BLaER1 treated with 17β-estradiol and CSF1 and Interleukin-3, amounts not matched to agents 10 nM and 100 nM (cell line): Measurements from ENCODE around the gene NEIL1.
"Not testable (repeated sequence)": the region's sequence is repeated elsewhere in the genome, so short reads cannot be mapped to it uniquely, and the experiment has no call there.

ENCODE experiments used
- H3K27ac ChIP-seq, 11 experiments: shearing (Covaris generic); formaldehyde crosslinking; 2 replicates each; pipeline ENCODE4 v1.8.1; 2022
- H3K27me3 ChIP-seq, 11 experiments: shearing (Covaris generic); formaldehyde crosslinking; 2 replicates each; pipeline ENCODE4 v1.8.1; 2022
- H3K36me3 ChIP-seq, 11 experiments: shearing (Covaris generic); formaldehyde crosslinking; 2 replicates each; pipeline ENCODE4 v1.8.1; 2022
- H3K4me1 ChIP-seq, 10 experiments: shearing (Covaris generic); formaldehyde crosslinking; 2 replicates each; pipeline ENCODE4 v1.8.1; 2022
- H3K4me2 ChIP-seq, 11 experiments: shearing (Covaris generic); formaldehyde crosslinking; 2 replicates each; pipeline ENCODE4 v1.8.1; 2022
- H3K4me3 ChIP-seq, 10 experiments: shearing (Covaris generic); formaldehyde crosslinking; 2 replicates each; pipeline ENCODE4 v1.8.1; 2022
- H3K9ac ChIP-seq, 11 experiments: shearing (Covaris generic); formaldehyde crosslinking; 2 replicates each; pipeline ENCODE4 v1.8.1; 2022
- H3K9me3 ChIP-seq, 11 experiments: shearing (Covaris generic); formaldehyde crosslinking; replicated peaks in 1 of 11; 2 replicates each; pipeline ENCODE4 v1.8.1; 2022
- H4K20me1 ChIP-seq, 11 experiments: shearing (Covaris generic); formaldehyde crosslinking; 2 replicates each; pipeline ENCODE4 v1.8.1; 2022
- Cebpa-rat ChIP-seq, 11 experiments: shearing (Covaris generic); IDR thresholded peaks; 2 replicates each; pipeline ENCODE4 v1.8.1; 2022

The NEIL1 gene, protein sequence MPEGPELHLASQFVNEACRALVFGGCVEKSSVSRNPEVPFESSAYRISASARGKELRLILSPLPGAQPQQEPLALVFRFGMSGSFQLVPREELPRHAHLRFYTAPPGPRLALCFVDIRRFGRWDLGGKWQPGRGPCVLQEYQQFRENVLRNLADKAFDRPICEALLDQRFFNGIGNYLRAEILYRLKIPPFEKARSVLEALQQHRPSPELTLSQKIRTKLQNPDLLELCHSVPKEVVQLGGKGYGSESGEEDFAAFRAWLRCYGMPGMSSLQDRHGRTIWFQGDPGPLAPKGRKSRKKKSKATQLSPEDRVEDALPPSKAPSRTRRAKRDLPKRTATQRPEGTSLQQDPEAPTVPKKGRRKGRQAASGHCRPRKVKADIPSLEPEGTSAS

DNA sequence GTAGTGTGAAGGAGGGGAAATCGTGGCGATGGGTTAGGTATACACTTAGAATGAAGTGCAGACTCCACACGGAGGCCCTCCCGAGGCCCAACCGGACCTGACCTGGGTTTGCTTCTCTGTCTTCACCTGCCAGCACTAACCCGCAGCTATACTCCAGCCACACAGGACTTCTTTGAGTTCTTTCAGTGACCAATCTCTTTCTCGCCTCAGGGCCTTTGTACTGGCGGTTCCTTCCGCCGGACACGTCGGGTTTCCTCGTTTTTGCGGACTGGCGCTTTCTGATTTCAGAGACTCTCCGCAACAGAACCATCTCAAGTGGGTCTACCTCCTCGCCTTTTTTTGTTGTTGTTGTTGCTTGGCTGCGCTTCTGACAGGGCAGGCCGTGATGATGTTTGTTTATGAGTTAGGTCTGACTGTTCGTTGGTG lies at the start of gene NEIL1:
NEIL1 (plus strand) TSS at position 244 of the 426 bp plus-strand sequence. CDS start 1,867 bp downstream, outside the sequence.
- peaks cover 38 to 75% (median 63%) of the 10 kb centered on the region in 10 experiments for H3K4me1 ChIP-seq
- peaks cover 0 to 16% (median 0%) of the 10 kb centered on the region in 11 experiments; a peak in 6 of 22 replicates for H3K27me3 ChIP-seq
- TF ChIP-seq Cebpa-rat (IDR thresholded peaks at IDR 0.05), result no peak
- peak within 1 kb of the TSS; percentile 67 to 87 (median 81) for H3K27ac ChIP-seq
- peaks cover 0 to 18% (median 0%) of the 10 kb centered on the region in 11 experiments; a peak in 8 of 22 replicates for H4K20me1 ChIP-seq
- peak within 1 kb of the TSS; percentile 94 to 100 (median 99) for H3K4me2 ChIP-seq
- peaks cover 12 to 22% (median 18%) of the 10 kb centered on the region in 11 experiments; a peak in 20 of 22 replicates for H3K9me3 ChIP-seq
- H3K4me3 ChIP-seq, result peak within 1 kb of the TSS; percentile 70 to 94 (median 82)
- peaks cover 0 to 11% (median 7%) of the 10 kb centered on the region in 11 experiments; a peak in 14 of 22 replicates for H3K36me3 ChIP-seq
- peak within 1 kb of the TSS; percentile 74 to 93 (median 83) for H3K9ac ChIP-seq

DNA sequence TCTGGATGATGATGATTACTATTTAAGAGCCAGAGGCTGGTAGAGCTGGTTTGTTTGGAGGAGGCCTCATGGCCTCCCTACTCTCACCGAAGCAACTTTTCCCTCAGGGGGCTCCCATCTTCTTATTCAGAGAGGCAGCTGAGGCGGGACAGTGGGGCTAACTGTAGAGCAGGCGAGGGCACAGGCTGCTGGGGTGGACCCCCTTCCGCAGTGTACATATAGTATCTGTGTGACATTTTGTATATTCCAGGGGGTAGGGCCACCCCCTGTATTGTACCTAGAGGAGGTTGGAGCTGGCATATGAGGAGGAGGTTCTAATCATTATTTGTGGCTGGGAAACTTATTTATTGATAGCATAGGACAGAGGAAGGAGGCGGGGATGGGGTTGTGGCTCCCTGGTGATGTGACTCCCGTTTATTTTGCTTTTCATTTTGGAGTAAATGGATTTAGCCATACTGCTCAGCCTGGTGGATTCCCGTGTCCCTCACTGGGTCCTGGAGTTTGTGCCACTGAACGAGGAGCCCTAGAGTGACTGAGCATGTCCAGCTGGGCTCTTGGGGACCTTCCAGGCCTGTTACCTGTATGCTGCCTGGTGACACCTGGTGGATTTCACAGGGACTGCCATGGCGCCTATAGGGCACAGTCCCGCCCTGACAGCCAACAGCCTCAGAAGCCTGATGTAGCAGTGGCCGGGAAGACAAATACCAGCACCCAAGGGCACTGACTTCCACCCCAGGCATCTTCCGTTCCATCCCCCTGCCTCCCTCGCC lies 48.1 kb upstream of the NEIL1 start:
- not testable (repeated sequence) for H3K4me2 ChIP-seq, H3K27me3 ChIP-seq, H4K20me1 ChIP-seq, H3K9me3 ChIP-seq, H3K9ac ChIP-seq, H3K36me3 ChIP-seq, H3K4me1 ChIP-seq, H3K4me3 ChIP-seq, H3K27ac ChIP-seq

DNA sequence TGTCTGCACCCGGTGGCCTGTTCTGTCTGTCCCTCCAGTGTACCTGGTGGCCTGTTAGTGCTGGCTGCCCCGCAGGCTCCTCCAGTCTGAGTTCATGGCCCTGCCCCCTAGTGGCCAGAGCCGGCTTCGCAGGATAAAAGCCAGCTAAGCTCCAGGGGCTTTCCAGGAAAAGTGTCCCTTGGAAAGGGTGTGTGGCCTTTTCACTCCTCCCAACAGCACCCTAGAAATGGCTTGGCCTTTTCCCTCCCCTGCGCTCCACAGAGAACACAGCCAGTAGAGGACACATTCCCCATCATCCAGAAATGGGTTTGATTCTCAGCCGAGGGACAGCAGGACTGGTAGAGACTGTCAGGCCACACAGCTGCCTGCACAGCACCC lies 47.5 kb upstream of the NEIL1 start:
- not testable (repeated sequence) for H3K27ac ChIP-seq, H3K9ac ChIP-seq, H3K4me3 ChIP-seq, H3K36me3 ChIP-seq, H3K4me1 ChIP-seq, H3K9me3 ChIP-seq, H3K27me3 ChIP-seq, H3K4me2 ChIP-seq, H4K20me1 ChIP-seq

DNA sequence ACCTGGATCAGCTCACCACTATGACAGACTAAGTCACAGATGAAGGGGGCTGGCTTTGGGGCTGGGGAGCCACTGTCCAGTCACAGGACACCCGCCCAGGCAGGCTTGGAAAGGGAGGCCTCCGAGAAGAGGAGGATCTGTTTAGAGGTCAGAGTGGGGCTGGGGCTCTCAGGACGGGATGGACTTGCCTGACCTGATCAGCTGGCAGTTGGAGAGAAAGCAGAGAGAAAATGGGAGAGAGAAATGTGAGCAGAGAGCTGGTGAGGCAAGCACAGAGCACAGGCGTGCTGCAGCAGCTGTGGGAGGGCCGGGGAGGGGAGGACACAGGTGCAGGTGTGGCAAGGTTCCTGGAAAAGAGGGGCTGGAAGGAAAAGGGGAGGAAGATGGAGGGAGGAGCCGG lies 46.8 kb upstream of the NEIL1 start:
- not testable (repeated sequence) for H3K9me3 ChIP-seq, H3K36me3 ChIP-seq, H3K4me1 ChIP-seq, H3K27me3 ChIP-seq, H3K4me3 ChIP-seq, H3K4me2 ChIP-seq, H3K9ac ChIP-seq, H4K20me1 ChIP-seq, H3K27ac ChIP-seq

DNA sequence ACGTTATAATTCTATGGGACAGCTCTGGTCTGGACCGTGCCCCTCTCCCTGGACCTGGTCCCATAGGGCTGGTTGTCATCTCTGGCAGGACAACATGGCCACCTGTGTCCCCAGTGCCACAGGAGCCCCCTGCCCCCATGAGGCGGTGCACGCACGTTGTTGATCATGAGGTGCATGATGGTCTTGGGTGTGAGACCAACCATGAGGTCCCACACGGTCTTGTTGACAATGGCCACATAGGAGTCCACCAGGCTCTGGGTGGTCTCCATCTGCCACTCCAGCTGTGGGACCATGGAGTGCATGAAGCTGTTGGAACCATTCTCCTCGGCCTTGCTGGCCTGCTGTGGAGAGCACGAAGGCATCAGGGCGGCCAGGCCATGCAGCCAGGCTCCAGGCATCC lies 44.5 kb upstream of the NEIL1 start:
- no peak for TF ChIP-seq Cebpa-rat (IDR thresholded peaks at IDR 0.05)
- Histone ChIP-seq H3K4me3 (no peak overlapping the region), H3K36me3 (no peaks in the 10 kb centered on the region), H3K9me3 (no peaks in the 10 kb centered on the region), H4K20me1 (no peaks in the 10 kb centered on the region), H3K4me2 (no peak overlapping the region), H3K27ac (no peak overlapping the region), H3K27me3 (no peaks in the 10 kb centered on the region), H3K9ac (no peak overlapping the region), H3K4me1 (no peaks in the 10 kb centered on the region)

DNA sequence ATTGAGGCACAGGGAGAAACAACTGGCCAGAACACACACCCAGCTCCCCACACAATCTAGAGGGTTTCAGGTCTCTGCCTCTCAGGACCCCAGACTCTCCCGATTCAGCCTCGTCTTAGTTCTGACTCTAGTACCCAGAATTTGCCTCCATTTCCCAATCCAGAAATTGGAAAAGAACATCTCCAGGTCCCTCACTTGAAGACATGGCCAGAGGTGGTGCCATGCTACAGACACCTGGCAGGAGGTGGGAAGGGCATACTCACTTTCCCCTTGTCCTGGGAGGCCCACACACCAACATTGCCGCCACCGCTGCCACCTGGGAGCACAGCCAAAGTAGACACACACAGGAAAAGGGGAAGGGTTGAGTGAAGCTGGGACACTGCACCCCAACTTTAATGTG lies 44.1 kb upstream of the NEIL1 start:
- H3K9me3 ChIP-seq, H3K4me1 ChIP-seq, H3K4me3 ChIP-seq, H3K27me3 ChIP-seq, H4K20me1 ChIP-seq, H3K36me3 ChIP-seq, H3K27ac ChIP-seq, H3K4me2 ChIP-seq, H3K9ac ChIP-seq: not testable (repeated sequence)

DNA sequence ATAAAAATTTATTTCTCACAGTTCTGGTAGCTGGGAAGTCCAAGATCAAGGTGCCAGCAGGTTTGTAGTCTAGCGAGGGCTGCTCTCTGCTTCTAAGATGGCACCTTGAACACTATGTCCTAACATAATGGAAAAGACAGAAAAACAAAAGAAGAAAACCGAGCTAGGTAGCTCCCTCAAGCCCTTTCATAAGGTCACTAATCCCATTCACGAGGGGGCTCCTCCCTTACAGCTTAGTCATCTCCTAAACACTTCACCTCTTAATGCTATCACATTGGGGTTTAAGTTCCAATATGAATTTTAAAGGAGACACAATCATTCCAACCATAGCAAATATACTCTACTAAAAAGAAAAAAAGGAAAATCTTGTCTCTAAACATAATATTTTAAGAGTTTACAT lies 40.7 kb upstream of the NEIL1 start:
- Histone ChIP-seq H3K4me3 (no peak overlapping the region), H4K20me1 (no peaks in the 10 kb centered on the region), H3K4me1 (no peaks in the 10 kb centered on the region), H3K27ac (no peak overlapping the region), H3K9ac (no peak overlapping the region), H3K4me2 (no peak overlapping the region), H3K27me3 (no peaks in the 10 kb centered on the region), H3K36me3 (no peaks in the 10 kb centered on the region), H3K9me3 (no peaks in the 10 kb centered on the region)
- no peak for TF ChIP-seq Cebpa-rat (IDR thresholded peaks at IDR 0.05)

DNA sequence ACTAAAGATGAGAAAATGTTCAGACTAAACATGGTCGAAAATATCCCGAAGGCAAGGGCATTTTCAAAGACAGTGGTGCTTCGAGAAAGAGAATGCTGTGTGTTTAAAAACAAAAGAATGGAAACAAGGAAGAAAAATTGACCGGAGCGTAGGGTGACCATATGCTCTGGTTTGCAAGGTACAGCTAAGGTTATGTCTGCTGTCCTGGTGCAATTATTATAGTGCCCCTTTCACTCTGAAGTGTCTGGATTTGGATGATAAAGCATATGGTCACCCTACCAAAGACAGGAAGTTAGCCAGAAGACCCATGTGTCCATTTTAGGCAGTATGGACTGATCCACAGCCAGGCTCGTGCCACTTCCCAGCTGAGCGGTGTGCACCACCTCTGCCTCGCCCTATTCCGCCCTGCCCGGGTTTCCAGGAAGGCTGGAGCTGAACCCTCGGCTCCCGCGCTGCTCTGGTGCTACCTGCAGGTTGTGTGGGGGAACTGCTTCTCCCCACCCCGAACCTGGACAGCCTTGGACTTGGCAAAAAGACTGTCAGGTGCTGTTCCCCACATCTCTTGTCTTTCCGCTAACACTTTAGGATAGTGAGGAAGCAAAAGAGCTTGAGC lies 39.0 kb upstream of the NEIL1 start:
- H4K20me1 ChIP-seq, result no peaks in the 10 kb centered on the region
- no peak for TF ChIP-seq Cebpa-rat (IDR thresholded peaks at IDR 0.05)
- no peaks in the 10 kb centered on the region for H3K36me3 ChIP-seq
- no peak overlapping the region for H3K27ac ChIP-seq
- peaks cover 0 to 3% (median under 1%) of the 10 kb centered on the region in 10 experiments; a peak in 7 of 20 replicates for H3K4me1 ChIP-seq
- no peaks in the 10 kb centered on the region for H3K27me3 ChIP-seq
- no peak overlapping the region for H3K4me2 ChIP-seq
- no peak overlapping the region for H3K4me3 ChIP-seq
- H3K9me3 ChIP-seq, result no peaks in the 10 kb centered on the region
- no peak overlapping the region for H3K9ac ChIP-seq

DNA sequence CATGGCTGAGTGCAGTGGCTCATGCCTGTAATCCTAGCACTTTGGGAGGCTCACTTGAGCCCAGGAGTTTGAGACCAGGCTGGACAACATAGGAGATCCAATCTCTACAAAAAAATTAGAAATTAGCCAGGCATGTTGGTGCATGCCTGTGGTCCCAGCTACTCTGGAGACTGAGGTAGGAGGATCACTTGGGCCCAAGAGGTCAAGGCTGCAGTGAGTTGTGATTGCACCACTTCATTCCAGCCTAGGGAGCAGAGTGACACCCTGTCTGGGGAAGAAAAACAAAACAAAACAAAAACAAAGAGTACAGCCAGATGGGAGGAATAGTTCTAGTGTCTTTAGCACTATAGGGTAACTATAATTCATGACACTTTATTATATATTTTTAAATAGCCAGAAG lies 37.1 kb upstream of the NEIL1 start:
- Histone ChIP-seq H3K36me3 (no peaks in the 10 kb centered on the region), H3K9me3 (no peaks in the 10 kb centered on the region), H3K27me3 (no peaks in the 10 kb centered on the region), H4K20me1 (no peaks in the 10 kb centered on the region), H3K4me2 (no peak overlapping the region), H3K27ac (no peak overlapping the region), H3K9ac (no peak overlapping the region), H3K4me3 (no peak overlapping the region), H3K4me1 (peaks cover 0 to 13% (median 9%) of the 10 kb centered on the region in 10 experiments; a peak in 12 of 20 replicates)
- TF ChIP-seq Cebpa-rat (IDR thresholded peaks at IDR 0.05), result no peak

DNA sequence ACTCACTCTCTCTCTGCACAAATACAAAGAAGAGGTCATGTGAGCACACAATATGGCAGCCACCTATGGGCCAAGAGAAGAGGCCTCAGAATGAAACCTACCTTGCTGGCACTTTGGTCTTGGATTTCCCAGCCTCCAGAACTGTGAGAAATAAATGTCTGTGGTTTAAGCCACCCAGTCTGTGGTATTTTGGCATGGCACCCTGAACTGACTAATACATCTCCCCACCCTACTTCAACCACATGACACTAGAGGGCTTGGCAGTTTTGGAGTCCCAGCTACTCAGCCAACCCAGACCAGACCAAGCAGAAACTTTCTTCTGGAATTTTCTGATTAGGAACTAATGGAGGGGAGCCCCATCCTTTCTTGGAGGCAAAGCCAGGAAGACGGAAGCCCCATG lies 34.3 kb upstream of the NEIL1 start:
- not testable (repeated sequence) for H3K4me3 ChIP-seq, H3K36me3 ChIP-seq, H3K9ac ChIP-seq, H4K20me1 ChIP-seq, H3K27me3 ChIP-seq, H3K27ac ChIP-seq, H3K9me3 ChIP-seq
- peak overlapping the region in 6 of 11 experiments; percentile 3 to 59 (median 14); a peak in 4 of 22 replicates for H3K4me2 ChIP-seq
- H3K4me1 ChIP-seq, result peaks cover 0 to 13% (median 9%) of the 10 kb centered on the region in 10 experiments; a peak in 12 of 20 replicates
